ENCODE measurements around the gene FIGNL2. TPM values are rescaled to one million over a fixed set of nuclear protein-coding genes. Genes with fewer than 3 reads are reported as not detected.
"Not testable (repeated sequence)": the region's sequence is repeated elsewhere in the genome, so short reads cannot be mapped to it uniquely, and the experiment has no call there.

Gene FIGNL2
- total RNA-seq, 1 donor from 2014 or later: 6.7 TPM

DNA sequence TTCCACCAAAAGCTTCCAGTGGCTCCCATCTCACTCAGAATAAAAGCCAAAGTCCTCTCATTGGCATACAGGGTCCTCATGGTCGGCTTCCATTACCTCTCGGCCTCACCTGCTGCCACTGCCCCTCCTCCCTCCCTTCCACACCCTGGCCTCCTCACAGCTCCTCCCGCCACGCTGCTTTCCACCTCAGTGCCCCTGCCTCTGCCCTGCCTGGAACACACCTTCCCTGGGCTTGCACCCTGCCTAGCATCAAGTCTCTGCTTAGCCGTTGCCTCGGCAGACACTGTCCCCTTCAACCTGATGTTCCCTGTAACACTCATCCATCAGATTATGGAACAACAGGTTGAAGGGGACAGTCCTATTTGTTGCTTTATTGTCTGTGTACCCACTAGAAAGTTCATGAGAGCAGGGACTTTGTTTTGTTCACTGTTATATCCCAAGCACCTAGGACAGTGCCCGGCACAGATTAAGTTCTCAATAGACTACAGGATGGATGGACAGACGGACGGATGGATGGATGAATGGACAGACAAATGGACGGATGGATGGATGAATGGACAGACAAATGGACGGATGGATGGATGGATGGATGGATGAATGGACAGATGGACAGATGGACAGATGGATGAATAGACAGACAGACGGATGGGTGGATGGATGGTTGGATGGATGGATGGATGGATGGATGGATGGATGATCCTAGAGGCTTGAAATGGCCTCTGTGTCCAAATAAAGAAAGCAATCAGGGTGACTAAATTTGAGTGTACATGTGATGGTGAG lies 14.9 kb downstream of the FIGNL2 start:
- Histone ChIP-seq H3K4me3 (ENCODE audit: insufficient read depth, low read depth, low read length) (no peak overlapping the region), H3K9ac (ENCODE audit: low read length) (no peak overlapping the region), H4K20me1 (ENCODE audit: insufficient read depth, low read length) (no peaks in the 10 kb centered on the region), H2AFZ (ENCODE audit: low read depth, low read length) (no peak overlapping the region), H3K4me1 (ENCODE audit: insufficient read depth, low read length) (no peaks in the 10 kb centered on the region), H3K9me3 (ENCODE audit: insufficient read depth, low read depth, low read length) (no peaks in the 10 kb centered on the region), H3K36me3 (ENCODE audit: insufficient read depth, low read length) (no peaks in the 10 kb centered on the region), H3K27ac (ENCODE audit: low read depth, low read length) (no peak overlapping the region), H3K4me2 (ENCODE audit: low read length) (no peak overlapping the region), H3K79me2 (ENCODE audit: insufficient read depth, low read length) (no peaks in the 10 kb centered on the region), H3K27me3 (ENCODE audit: insufficient read depth, low read length) (peaks cover 21% of the 10 kb centered on the region)
- Mint-ChIP-seq H3K36me3 (ENCODE audit: low read depth, unreplicated experiment) (peaks cover 2% of the 10 kb centered on the region), H3K27me3 (ENCODE audit: low read depth, unreplicated experiment) (peaks cover 9% of the 10 kb centered on the region), H3K27ac (ENCODE audit: unreplicated experiment) (no peak overlapping the region), H3K4me3 (ENCODE audit: unreplicated experiment) (no peak overlapping the region), H3K4me1 (ENCODE audit: low read depth, unreplicated experiment) (peaks cover 13% of the 10 kb centered on the region), H3K9me3 (ENCODE audit: unreplicated experiment) (no peaks in the 10 kb centered on the region)
- FAIRE-seq (no peak), DNase-seq (ENCODE audit: low read depth) (no peak)
- TF ChIP-seq, protein P1, sequence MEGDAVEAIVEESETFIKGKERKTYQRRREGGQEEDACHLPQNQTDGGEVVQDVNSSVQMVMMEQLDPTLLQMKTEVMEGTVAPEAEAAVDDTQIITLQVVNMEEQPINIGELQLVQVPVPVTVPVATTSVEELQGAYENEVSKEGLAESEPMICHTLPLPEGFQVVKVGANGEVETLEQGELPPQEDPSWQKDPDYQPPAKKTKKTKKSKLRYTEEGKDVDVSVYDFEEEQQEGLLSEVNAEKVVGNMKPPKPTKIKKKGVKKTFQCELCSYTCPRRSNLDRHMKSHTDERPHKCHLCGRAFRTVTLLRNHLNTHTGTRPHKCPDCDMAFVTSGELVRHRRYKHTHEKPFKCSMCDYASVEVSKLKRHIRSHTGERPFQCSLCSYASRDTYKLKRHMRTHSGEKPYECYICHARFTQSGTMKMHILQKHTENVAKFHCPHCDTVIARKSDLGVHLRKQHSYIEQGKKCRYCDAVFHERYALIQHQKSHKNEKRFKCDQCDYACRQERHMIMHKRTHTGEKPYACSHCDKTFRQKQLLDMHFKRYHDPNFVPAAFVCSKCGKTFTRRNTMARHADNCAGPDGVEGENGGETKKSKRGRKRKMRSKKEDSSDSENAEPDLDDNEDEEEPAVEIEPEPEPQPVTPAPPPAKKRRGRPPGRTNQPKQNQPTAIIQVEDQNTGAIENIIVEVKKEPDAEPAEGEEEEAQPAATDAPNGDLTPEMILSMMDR (IDR thresholded peaks at IDR 0.05; ENCODE audit: insufficient read depth, low read depth, low read length): no peak
- TF ChIP-seq EZH2 (IDR thresholded peaks at IDR 0.05; ENCODE audit: insufficient read depth, low read length): no peak

DNA sequence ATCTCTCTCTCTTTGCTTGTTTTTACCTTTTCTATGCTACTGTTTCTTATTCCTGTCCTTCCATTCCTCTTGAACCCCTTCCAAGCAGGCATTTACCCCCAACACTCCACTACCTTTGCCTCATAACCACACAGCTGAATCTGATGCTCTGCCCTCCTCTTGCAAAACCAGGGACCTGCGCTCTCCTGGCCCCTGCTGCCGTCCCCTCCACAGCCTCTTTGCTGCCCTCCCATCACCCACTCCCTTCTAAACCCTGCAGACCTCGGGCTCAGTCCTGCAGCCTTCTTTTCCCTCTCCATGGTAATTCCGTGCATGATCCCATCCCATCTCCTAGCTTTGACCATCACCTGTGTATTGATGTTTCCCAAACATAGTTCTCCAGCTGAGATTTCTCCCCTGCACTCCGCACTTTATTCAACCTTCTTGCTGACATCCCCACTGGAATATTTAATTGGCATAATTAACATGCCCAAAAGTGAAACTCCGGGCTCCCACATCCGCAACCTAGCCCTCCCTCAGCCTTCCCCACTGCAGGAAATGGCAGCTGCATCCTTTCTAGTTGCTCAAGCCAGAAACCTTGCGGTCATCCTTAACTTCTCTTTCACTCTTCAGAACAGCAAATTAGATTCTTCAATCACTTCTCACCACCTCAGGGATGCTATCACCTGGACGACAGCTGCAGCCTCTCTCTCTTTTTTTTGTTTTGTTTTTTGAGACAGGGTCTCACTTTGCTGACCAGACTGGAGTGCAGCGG lies 16.0 kb downstream of the FIGNL2 start:
- Histone ChIP-seq H3K4me3 (ENCODE audit: insufficient read depth, low read depth, low read length) (no peak overlapping the region), H3K27me3 (ENCODE audit: insufficient read depth, low read length) (peaks cover 21% of the 10 kb centered on the region), H3K9me3 (ENCODE audit: insufficient read depth, low read depth, low read length) (no peaks in the 10 kb centered on the region), H3K4me1 (ENCODE audit: insufficient read depth, low read length) (peaks cover 8% of the 10 kb centered on the region), H3K79me2 (ENCODE audit: insufficient read depth, low read length) (no peaks in the 10 kb centered on the region), H3K4me2 (ENCODE audit: low read length) (no peak overlapping the region), H3K9ac (ENCODE audit: low read length) (no peak overlapping the region), H3K27ac (ENCODE audit: low read depth, low read length) (no peak overlapping the region), H4K20me1 (ENCODE audit: insufficient read depth, low read length) (no peaks in the 10 kb centered on the region), H3K36me3 (ENCODE audit: insufficient read depth, low read length) (no peaks in the 10 kb centered on the region), H2AFZ (ENCODE audit: low read depth, low read length) (no peak overlapping the region)
- H3K27me3 Mint-ChIP-seq (ENCODE audit: low read depth, unreplicated experiment): peaks cover 9% of the 10 kb centered on the region
- H3K9me3 Mint-ChIP-seq (ENCODE audit: unreplicated experiment): no peaks in the 10 kb centered on the region
- FAIRE-seq (no peak), DNase-seq (ENCODE audit: low read depth) (no peak)
- H3K36me3 Mint-ChIP-seq (ENCODE audit: low read depth, unreplicated experiment): peaks cover 2% of the 10 kb centered on the region
- TF ChIP-seq, protein P1 (IDR thresholded peaks at IDR 0.05; ENCODE audit: insufficient read depth, low read depth, low read length): no peak
- TF ChIP-seq EZH2 (IDR thresholded peaks at IDR 0.05; ENCODE audit: insufficient read depth, low read length): no peak
- H3K27ac Mint-ChIP-seq (ENCODE audit: unreplicated experiment): no peak overlapping the region
- H3K4me3 Mint-ChIP-seq (ENCODE audit: unreplicated experiment): no peak overlapping the region
- peaks cover 18% of the 10 kb centered on the region for H3K4me1 Mint-ChIP-seq (ENCODE audit: low read depth, unreplicated experiment)

DNA sequence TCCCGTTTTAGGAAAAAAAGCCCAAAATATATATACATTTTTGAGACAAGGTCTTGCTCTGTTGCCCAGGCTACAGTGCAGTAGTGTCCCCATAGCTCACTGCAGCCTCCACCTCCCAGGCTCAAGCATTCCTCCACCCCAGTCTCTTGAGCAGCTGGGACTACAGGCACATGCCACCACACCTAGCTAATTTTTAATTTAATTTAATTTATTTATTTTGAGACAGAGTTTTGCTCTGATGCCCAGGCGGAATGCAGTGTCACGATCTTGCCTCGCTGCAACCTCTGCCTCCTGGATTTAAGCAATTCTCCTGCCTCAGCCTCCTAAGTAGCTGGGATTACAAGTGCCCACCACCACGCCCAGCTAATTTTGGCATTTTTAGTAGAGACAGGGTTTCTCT lies 16.7 kb downstream of the FIGNL2 start:
- H3K36me3 Mint-ChIP-seq (ENCODE audit: low read depth, unreplicated experiment); H3K27me3 Mint-ChIP-seq (ENCODE audit: low read depth, unreplicated experiment); H3K9me3 ChIP-seq (ENCODE audit: insufficient read depth, low read depth, low read length); H3K4me3 ChIP-seq (ENCODE audit: insufficient read depth, low read depth, low read length); H3K27ac Mint-ChIP-seq (ENCODE audit: unreplicated experiment); H3K9ac ChIP-seq (ENCODE audit: low read length); FAIRE-seq; H4K20me1 ChIP-seq (ENCODE audit: insufficient read depth, low read length); H3K4me2 ChIP-seq (ENCODE audit: low read length); H3K27ac ChIP-seq (ENCODE audit: low read depth, low read length); H3K79me2 ChIP-seq (ENCODE audit: insufficient read depth, low read length); H3K4me1 ChIP-seq (ENCODE audit: insufficient read depth, low read length); H3K36me3 ChIP-seq (ENCODE audit: insufficient read depth, low read length); H2AFZ ChIP-seq (ENCODE audit: low read depth, low read length); H3K4me3 Mint-ChIP-seq (ENCODE audit: unreplicated experiment); DNase-seq (ENCODE audit: low read depth); H3K9me3 Mint-ChIP-seq (ENCODE audit: unreplicated experiment): not testable (repeated sequence)
- peaks cover 21% of the 10 kb centered on the region for H3K4me1 Mint-ChIP-seq (ENCODE audit: low read depth, unreplicated experiment)
- peaks cover 19% of the 10 kb centered on the region for H3K27me3 ChIP-seq (ENCODE audit: insufficient read depth, low read length)
